Neural cell (in vitro differentiated cells): ENCODE results near the gene KIF5A. TPM values are rescaled to one million over a fixed set of nuclear protein-coding genes. Genes with fewer than 3 reads are reported as not detected.

Experiments used
- H2AFZ ChIP-seq: fragments of 200-600, 300-800 bp; sonication (generic), shearing (Covaris generic); 2 replicates; pipeline ENCODE4 v1.6.0; 2014; ENCODE audit warnings: low read depth, mild to moderate bottlenecking, antibody characterized with exemption, low read length, moderate library complexity
- H3F3A ChIP-seq: fragments of 200-600 bp; shearing (Covaris generic); 2 replicates; pipeline ENCODE4 v1.6.1; 2016; ENCODE audit warnings: mild to moderate bottlenecking, moderate library complexity, mixed read lengths, antibody characterized with exemption, low read length; ENCODE audit not compliant: insufficient read depth, poor library complexity, severe bottlenecking
- H3K27ac ChIP-seq: fragments of 200-600, 300-800 bp; sonication (generic), shearing (Covaris generic); 2 replicates; pipeline ENCODE4 v1.5.1; 2014; ENCODE audit warnings: mild to moderate bottlenecking, low read length, moderate library complexity
- H3K27me3 ChIP-seq: fragments of 300-800, 200-600 bp; sonication (generic), shearing (Covaris generic); 2 replicates; pipeline ENCODE4 v1.6.0; 2014; ENCODE audit warnings: mild to moderate bottlenecking, low read depth, low read length, moderate library complexity; ENCODE audit not compliant: insufficient read depth
- H3K36me3 ChIP-seq: fragments of 300-800, 200-600 bp; sonication (generic), shearing (Covaris generic); 2 replicates; pipeline ENCODE4 v1.5.1; 2014; ENCODE audit warnings: mild to moderate bottlenecking, antibody characterized with exemption, low read length, moderate library complexity; ENCODE audit not compliant: insufficient read depth
- H3K4me2 ChIP-seq: fragments of 300-800, 200-600 bp; sonication (generic), shearing (Covaris generic); 2 replicates; pipeline ENCODE4 v1.6.0; 2014; ENCODE audit warnings: mild to moderate bottlenecking, low read length
- H3K4me3 ChIP-seq: fragments of 300-800, 200-600 bp; sonication (generic), shearing (Covaris generic); 2 replicates; pipeline ENCODE4 v1.5.1; 2014; ENCODE audit warnings: mild to moderate bottlenecking, low read length, moderate library complexity
- H3K79me2 ChIP-seq: fragments of 200-600 bp; shearing (Covaris generic); replicated peaks from 2 replicates; pipeline ENCODE4 v1.6.0; 2014; ENCODE audit warnings: mild to moderate bottlenecking, low read length, moderate library complexity; ENCODE audit not compliant: insufficient read depth
- H3K9ac ChIP-seq: fragments of 300-800, 200-600 bp; sonication (generic), shearing (Covaris generic); 2 replicates; pipeline ENCODE4 v1.6.1; 2016; ENCODE audit warnings: mild to moderate bottlenecking, low read length, mixed read lengths
- H3K9me2 ChIP-seq: fragments of 200-600 bp; shearing (Covaris generic); 2 replicates; pipeline ENCODE4 v1.6.1; 2016; ENCODE audit warnings: mild to moderate bottlenecking, low read length, mixed read lengths; ENCODE audit not compliant: insufficient read depth
- H3K9me3 ChIP-seq: fragments of 200-600, 300-800 bp; sonication (generic), shearing (Covaris generic); 2 replicates; pipeline ENCODE4 v1.6.1; 2016; ENCODE audit warnings: mild to moderate bottlenecking, mixed run types, low read length, moderate library complexity, mixed read lengths
- H4K20me1 ChIP-seq: fragments of 200-600 bp; shearing (Covaris generic); 2 replicates; pipeline ENCODE4 v1.6.1; 2016; ENCODE audit warnings: mild to moderate bottlenecking, mixed run types; ENCODE audit not compliant: insufficient read depth
- EP300 ChIP-seq: fragments of 450-650 bp; conservative IDR thresholded peaks from 2 replicates; pipeline ENCODE4 v1.6.1; 2014; ENCODE audit warnings: antibody characterized with exemption, mild to moderate bottlenecking, moderate library complexity; ENCODE audit not compliant: poor library complexity, severe bottlenecking
- EZH2 ChIP-seq: fragments of 200-600, 300-800 bp; shearing (Covaris generic), sonication (generic); IDR thresholded peaks from 2 replicates; pipeline ENCODE4 v1.6.1; 2014; ENCODE audit warnings: antibody characterized with exemption, low read length, borderline replicate concordance, mild to moderate bottlenecking; ENCODE audit not compliant: insufficient read depth, poor library complexity, severe bottlenecking
- MXI1 ChIP-seq: fragments of 450-650 bp; conservative IDR thresholded peaks from 2 replicates; pipeline ENCODE4 v1.6.1; 2014; ENCODE audit warnings: antibody characterized with exemption, mild to moderate bottlenecking; ENCODE audit not compliant: poor library complexity, severe bottlenecking
- POLR2AphosphoS5 ChIP-seq: IDR thresholded peaks from 2 replicates; pipeline ENCODE4 v1.6.1; 2012
- RAD21 ChIP-seq: fragments of 450-650 bp; conservative IDR thresholded peaks from 2 replicates; pipeline ENCODE4 v1.6.1; 2014; ENCODE audit warnings: antibody characterized with exemption, mild to moderate bottlenecking, moderate library complexity
- SMC3 ChIP-seq: fragments of 450-650 bp; conservative IDR thresholded peaks from 2 replicates; pipeline ENCODE4 v1.6.1; 2014; ENCODE audit warnings: antibody characterized with exemption, mild to moderate bottlenecking, moderate library complexity; ENCODE audit not compliant: poor library complexity
- TAF1 ChIP-seq: IDR thresholded peaks from 2 replicates; pipeline ENCODE4 v1.6.1; 2012; ENCODE audit warnings: low read depth
- polyA plus RNA-seq: library from polyadenylated mRNA; depleted of rRNA; stranded (reverse); fragments of >200 nt; gene quantifications from 2 replicates; pipeline ENCODE4 v1.2.3, GENCODE V29; 2014
- TF ChIP-seq, protein P1 (sequence below): fragments of 450-650 bp; IDR thresholded peaks from 2 replicates; pipeline ENCODE4 v1.5.1; 2014; ENCODE audit warnings: antibody characterized with exemption, mild to moderate bottlenecking, moderate library complexity; ENCODE audit not compliant: poor library complexity, severe bottlenecking
- TF ChIP-seq, protein P2 (sequence below): IDR thresholded peaks from 2 replicates; pipeline ENCODE4 v1.6.1; 2012; ENCODE audit warnings: borderline replicate concordance

KIF5A gene
- polyA plus RNA-seq, 1 donor from 2014 or later = 58.8 TPM

DNA sequence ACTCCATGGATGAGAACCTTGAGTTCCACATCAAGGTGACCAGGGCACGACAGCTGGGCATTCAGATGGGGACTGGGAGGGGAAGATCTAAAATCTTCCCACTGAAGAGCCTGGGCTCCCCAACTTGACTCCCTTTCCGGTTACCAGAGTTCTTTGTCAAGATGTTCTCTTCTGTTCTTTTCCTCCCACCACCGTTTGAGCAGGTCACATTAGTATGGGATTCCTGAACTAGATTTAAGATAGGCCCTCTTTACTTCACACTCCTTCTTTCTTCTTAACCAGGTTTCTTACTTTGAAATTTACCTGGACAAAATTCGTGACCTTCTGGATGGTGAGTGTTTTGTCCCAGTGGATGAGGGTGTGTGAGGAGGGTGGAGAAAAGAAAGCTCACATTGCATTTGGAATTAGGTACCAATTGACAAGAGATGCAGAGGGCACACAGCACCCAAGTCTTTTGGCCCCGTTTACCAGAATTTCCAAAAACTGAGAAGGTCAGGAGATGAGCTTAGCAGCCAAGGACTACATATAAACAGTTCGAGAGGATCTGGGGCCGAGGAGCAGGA is 14.4 kb downstream of the KIF5A start:
- TF ChIP-seq EP300 (no peak), SMC3 (no peak)
- Histone ChIP-seq H3K36me3 (peaks cover 7% of the 10 kb centered on the region), H3K27ac (no peak overlapping the region)

DNA sequence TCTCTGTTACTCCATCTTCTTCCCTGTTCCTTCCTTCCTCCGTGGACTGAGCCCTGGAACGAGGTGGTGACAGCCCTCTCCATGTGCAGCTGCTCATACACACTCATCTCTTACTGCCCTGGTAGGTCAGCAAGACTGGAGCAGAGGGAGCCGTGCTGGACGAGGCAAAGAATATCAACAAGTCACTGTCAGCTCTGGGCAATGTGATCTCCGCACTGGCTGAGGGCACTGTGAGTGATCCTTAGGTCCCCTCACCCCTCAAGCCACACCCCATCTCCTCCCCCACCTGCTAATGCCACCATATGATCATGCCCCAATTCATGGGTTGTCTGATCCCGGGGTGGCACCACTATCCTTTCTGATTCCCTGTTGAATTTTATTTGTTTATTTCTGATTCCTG is 19.0 kb downstream of the KIF5A start:
- no peaks in the 10 kb centered on the region for H3K9me3 ChIP-seq
- H3F3A ChIP-seq = no peaks in the 10 kb centered on the region
- H3K27ac ChIP-seq = no peak overlapping the region
- no peak overlapping the region for H3K9ac ChIP-seq
- H4K20me1 ChIP-seq = no peaks in the 10 kb centered on the region
- no peaks in the 10 kb centered on the region for H3K9me2 ChIP-seq
- TF ChIP-seq EP300 (no peak), POLR2AphosphoS5 (no peak), EZH2 (no peak), RAD21 (no peak), SMC3 (no peak), MXI1 (no peak), TAF1 (no peak)
- TF ChIP-seq, protein P1, sequence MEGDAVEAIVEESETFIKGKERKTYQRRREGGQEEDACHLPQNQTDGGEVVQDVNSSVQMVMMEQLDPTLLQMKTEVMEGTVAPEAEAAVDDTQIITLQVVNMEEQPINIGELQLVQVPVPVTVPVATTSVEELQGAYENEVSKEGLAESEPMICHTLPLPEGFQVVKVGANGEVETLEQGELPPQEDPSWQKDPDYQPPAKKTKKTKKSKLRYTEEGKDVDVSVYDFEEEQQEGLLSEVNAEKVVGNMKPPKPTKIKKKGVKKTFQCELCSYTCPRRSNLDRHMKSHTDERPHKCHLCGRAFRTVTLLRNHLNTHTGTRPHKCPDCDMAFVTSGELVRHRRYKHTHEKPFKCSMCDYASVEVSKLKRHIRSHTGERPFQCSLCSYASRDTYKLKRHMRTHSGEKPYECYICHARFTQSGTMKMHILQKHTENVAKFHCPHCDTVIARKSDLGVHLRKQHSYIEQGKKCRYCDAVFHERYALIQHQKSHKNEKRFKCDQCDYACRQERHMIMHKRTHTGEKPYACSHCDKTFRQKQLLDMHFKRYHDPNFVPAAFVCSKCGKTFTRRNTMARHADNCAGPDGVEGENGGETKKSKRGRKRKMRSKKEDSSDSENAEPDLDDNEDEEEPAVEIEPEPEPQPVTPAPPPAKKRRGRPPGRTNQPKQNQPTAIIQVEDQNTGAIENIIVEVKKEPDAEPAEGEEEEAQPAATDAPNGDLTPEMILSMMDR = no peak
- TF ChIP-seq, protein P2, sequence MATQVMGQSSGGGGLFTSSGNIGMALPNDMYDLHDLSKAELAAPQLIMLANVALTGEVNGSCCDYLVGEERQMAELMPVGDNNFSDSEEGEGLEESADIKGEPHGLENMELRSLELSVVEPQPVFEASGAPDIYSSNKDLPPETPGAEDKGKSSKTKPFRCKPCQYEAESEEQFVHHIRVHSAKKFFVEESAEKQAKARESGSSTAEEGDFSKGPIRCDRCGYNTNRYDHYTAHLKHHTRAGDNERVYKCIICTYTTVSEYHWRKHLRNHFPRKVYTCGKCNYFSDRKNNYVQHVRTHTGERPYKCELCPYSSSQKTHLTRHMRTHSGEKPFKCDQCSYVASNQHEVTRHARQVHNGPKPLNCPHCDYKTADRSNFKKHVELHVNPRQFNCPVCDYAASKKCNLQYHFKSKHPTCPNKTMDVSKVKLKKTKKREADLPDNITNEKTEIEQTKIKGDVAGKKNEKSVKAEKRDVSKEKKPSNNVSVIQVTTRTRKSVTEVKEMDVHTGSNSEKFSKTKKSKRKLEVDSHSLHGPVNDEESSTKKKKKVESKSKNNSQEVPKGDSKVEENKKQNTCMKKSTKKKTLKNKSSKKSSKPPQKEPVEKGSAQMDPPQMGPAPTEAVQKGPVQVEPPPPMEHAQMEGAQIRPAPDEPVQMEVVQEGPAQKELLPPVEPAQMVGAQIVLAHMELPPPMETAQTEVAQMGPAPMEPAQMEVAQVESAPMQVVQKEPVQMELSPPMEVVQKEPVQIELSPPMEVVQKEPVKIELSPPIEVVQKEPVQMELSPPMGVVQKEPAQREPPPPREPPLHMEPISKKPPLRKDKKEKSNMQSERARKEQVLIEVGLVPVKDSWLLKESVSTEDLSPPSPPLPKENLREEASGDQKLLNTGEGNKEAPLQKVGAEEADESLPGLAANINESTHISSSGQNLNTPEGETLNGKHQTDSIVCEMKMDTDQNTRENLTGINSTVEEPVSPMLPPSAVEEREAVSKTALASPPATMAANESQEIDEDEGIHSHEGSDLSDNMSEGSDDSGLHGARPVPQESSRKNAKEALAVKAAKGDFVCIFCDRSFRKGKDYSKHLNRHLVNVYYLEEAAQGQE = no peak
- H3K4me2 ChIP-seq = no peak overlapping the region
- H3K27me3 ChIP-seq = no peaks in the 10 kb centered on the region
- H3K36me3 ChIP-seq = peaks cover 16% of the 10 kb centered on the region
- H3K79me2 ChIP-seq = no peaks in the 10 kb centered on the region
- H3K4me3 ChIP-seq = no peak overlapping the region
- no peak overlapping the region for H2AFZ ChIP-seq

More for the DNA sequence above, 14.4 kb downstream of the KIF5A start:
- no peaks in the 10 kb centered on the region for H4K20me1 ChIP-seq
- peaks cover 16% of the 10 kb centered on the region for H3K79me2 ChIP-seq
- H2AFZ ChIP-seq = no peak overlapping the region
- no peak overlapping the region for H3K4me2 ChIP-seq
- H3K9me3 ChIP-seq = no peaks in the 10 kb centered on the region
- H3K9ac ChIP-seq = no peak overlapping the region
- no peaks in the 10 kb centered on the region for H3F3A ChIP-seq
- H3K4me3 ChIP-seq = no peak overlapping the region
- no peaks in the 10 kb centered on the region for H3K9me2 ChIP-seq
- H3K27me3 ChIP-seq = no peaks in the 10 kb centered on the region
